HG03064 (cell line): ENCODE results near the gene CEMIP.

Experiments
- ATAC-seq: cut with Tn5 transposase; IDR thresholded peaks from one replicate; pipeline ENCODE4 v1.9.1; 2021; ENCODE audit warnings: low read depth; ENCODE audit not compliant: unreplicated experiment

The CEMIP gene

DNA sequence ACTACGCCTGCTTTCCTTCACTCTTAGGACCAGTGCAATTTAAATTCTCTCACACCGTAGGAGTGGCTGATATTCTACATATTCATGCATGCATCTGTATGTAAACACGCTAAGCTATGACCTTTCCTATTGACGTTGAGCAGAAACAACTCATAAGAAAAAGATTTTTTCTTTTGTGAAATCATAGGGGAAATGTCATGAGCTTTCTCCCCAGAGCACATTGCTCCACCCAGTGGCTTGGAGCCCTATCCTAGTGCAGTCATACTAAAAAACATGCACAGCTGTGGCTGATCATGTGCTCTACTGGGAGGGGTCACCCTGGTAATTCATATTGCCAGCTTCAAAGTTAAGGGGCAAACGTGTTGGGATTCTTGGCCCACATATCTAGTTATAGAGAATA is 212.3 kb downstream of the CEMIP start:
- no peak for ATAC-seq

DNA sequence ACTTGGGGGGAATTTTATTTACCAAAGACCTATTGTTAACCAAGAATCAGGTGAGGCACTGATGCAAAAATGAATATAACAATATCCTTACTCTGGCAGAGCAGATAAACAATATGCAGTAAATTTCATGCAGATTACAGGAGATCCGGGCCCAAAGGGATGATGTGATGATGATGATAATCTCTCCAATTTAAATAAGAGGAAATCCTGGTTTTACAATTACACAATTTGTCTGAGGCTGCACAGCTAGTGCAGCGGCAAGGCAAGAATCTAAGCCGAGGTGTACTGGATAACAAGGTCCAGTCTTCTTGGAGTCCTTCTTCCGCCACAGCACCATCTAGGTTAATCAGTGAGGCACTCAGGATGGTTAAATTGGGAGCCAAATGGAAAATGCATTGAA is 212.8 kb downstream of the CEMIP start:
- ATAC-seq, result no peak

GRCh38 chr15:80992441-80992840 is 213.3 kb downstream of the CEMIP start:
- no peak for ATAC-seq

DNA sequence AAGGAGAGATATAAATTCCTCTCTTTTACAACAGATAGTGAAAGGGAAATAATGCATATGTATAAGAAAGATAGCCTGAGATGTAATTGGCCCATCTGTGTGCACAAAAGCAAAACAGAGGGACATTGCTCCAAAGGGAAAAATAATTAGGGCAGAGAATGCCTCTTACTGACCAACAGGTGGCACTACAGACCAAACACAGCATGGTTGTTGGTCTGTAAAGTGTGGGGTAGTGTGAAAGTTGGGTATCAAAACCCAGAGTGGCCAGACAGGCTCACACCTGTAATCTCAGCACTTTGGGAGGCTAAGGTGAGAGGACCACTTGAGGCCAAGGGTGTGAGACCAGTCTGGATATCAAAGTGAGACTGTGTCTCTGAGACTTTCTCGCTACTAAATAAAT is 217.1 kb downstream of the CEMIP start:
- ATAC-seq, result no peak

DNA sequence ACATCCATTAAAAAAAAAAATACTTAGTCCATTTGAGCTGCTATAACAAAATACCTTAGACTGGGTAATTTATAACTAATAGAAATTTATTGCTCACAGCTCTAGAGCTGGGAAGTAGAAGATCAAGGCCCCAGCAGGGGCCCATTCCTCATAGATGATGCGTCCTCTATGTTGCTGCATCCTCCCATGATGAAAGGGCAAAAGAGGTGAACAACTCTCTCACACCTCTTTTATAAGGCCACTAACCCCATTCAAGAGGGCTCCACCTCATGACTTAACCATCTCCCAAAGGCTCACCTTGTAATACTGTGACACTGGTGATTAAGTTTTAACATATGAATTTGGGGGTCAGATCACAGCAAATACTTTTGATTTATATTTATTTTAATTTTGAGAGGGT is 218.5 kb downstream of the CEMIP start:
- ATAC-seq, result no peak

- ATAC-seq, result no peak
Measured at GRCh38 chr15:80998251-80998650, 219.1 kb downstream of the CEMIP start.

- no peak for ATAC-seq
Measured at GRCh38 chr15:80999623-81000036, 220.5 kb downstream of the CEMIP start.

GRCh38 chr15:81000144-81000623 is 221.0 kb downstream of the CEMIP start:
- ATAC-seq, result no peak

- ATAC-seq, result peak; percentile 48
Measured at GRCh38 chr15:81000624-81001151, 221.5 kb downstream of the CEMIP start, which contains the start of gene TLNRD1. TSS of gene TLNRD1 (plus strand) at chr15:81000923. CDS start at chr15:81002272, 1,349 bp downstream.
